Cardiac septum (tissue), 1 donor: ENCODE results near the gene CACNA2D1. TPM values are rescaled to one million over a fixed set of nuclear protein-coding genes. Genes with fewer than 3 reads are reported as not detected.

Source experiments
- DNase-seq: peaks from one replicate; pipeline ENCODE4 v3.0.0-alpha.2; 2020; ENCODE audit warnings: low spot score
- intact Hi-C: fragments of 100-400 bp; cut with DNase I; formaldehyde crosslinking; loops from one replicate; pipeline ENCODE4 v1.14.0; 2022
- total RNA-seq: library from RNA; stranded (reverse); fragmentation: NEBNext Ultra II Directional; extraction: Animal tissue kit (Norgen Biotek cat#: 25700); gene quantifications from one replicate; pipeline ENCODE4 v1.2.1, GENCODE V29; 2021
- donor health status: DM: no; HTN: no; CAD: no.

The CACNA2D1 gene
- total RNA-seq, 1 donor from 2014 or later: 87.3 TPM

DNA sequence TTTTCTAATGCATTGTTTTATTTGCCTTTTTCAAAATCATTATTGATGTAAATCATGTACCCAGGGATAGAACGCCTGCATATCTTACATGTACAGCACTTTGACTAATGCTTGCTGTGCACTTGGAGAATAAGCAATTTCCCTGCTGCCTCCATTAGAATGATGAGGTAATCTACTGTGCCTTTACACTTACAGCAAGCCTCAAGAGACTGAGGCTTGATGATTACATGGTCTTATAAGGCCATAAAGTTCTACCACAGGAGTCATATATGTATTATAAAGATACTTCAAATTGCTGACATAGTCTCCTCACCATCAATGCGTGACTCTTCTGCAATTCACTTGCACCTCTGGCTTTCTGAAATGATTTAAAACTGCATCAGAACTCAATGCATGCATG is 345.2 kb downstream of the CACNA2D1 start:
- DNase-seq: no peak
- intact Hi-C loops: no loop called here

DNA sequence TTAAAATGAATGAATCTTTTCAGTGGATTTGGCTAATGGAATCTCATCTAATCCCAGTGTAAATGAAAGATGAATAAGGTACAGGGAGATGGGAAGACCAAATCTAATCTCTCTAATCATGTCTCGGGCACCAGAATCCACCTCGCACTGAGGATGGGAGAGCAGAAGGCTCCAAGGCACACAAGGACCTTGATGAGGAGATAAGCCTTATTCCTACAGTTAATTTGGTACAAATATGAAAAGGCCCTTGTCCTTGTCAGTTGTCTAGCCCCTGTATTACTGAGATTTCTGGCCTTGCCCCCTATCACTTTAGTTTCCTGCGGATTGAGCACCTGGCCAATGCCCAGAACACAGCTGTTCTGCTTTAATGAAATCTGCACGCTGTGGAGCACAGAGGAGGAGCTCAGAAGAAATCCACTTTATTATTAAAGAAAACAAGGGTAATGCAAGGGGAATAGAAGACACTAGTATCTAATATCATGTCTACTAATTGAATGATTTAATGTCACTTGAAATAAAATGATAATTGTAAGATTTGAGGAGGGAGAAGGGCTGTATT is 352.4 kb downstream of the CACNA2D1 start:
- intact Hi-C loops: no loop called here
- no peak for DNase-seq

GRCh38 chr7:82087099-82087498 is 356.5 kb downstream of the CACNA2D1 start:
- no peak for DNase-seq
- intact Hi-C loops: no loop called here

DNA sequence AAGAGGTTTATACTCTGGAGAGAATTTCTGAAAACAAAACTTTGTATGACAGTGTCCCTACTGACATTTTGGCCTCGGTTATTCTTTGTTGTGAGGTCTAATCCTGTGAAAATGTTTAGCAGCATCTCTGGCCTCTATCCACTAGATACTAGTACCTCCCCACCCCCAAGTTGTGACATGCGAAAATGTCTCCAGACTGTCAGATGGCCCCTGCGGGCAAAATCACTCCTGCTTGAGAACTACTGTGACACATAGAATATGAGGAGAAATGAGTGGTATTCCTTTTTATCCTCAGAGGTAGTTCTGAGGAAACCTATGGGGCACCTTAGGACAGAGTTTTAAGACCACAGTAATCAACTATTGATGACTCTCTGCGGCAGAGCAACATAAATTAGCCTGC is 358.5 kb downstream of the CACNA2D1 start:
- intact Hi-C loops: no loop called here

GRCh38 chr7:82081644-82082224 is 361.8 kb downstream of the CACNA2D1 start:
- intact Hi-C loops: no loop called here
- DNase-seq: no peak

More for the DNA sequence above, 358.5 kb downstream of the CACNA2D1 start:
- DNase-seq: no peak

GRCh38 chr7:82080254-82080927 is 363.2 kb downstream of the CACNA2D1 start:
- no peak for DNase-seq
- intact Hi-C loops: no loop called here

DNA sequence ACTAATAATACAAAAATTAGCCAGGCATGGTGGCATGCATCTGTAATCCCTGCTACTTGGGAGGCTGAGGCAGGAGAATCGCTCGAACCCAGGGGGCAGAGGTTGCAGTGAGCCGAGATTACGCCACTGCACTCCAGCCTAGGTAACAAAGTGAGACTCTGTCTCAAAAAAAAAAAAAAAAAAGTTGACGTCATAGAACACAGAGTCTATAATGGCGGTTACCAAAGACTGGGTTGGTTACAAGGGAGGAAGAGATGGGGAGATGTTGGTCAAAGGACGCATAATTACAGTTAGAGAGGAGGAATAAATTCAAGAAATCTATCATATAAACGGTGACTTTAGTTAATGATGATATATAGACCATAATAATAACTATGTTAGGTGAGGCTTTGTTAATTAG is 364.1 kb downstream of the CACNA2D1 start:
- intact Hi-C loops: no loop called here
- no peak for DNase-seq

- no peak for DNase-seq
- intact Hi-C loops: no loop called here
These were observed 364.8 kb downstream of the CACNA2D1 start for GRCh38 chr7:82078807-82079206.

GRCh38 chr7:82071468-82071867 is 372.1 kb downstream of the CACNA2D1 start:
- intact Hi-C loops: no loop called here
- DNase-seq: no peak

DNA sequence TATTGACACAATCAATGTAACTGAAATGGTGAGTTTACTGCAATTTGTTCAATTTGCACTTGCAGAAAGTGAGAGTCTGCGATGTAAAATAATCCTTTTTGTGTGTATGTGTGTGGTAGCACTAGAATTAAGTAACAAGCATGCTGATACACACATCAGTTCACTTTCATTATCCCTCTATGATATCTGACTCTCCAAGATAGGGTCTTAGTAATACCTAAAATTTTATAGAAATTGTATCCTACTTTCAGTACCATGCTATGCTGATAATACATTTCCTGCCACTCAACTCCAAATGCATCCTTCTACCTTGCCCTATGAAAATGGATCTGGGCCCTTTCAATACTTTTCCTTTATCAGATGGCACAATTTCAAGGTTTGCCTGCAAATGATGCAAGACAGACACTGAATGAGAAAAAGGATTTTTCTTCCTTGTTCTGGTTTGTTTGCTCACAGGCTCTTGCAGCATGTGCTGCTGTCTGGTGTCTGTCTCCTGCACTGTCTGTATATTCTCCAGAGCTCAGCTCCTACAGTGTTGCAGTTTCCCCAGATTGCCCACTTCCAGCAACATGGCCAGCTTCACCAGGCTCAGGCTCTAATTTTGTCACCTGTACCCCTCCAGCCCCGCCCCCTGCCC is 375.8 kb downstream of the CACNA2D1 start:
- intact Hi-C loops: no loop called here
- no peak for DNase-seq

DNA sequence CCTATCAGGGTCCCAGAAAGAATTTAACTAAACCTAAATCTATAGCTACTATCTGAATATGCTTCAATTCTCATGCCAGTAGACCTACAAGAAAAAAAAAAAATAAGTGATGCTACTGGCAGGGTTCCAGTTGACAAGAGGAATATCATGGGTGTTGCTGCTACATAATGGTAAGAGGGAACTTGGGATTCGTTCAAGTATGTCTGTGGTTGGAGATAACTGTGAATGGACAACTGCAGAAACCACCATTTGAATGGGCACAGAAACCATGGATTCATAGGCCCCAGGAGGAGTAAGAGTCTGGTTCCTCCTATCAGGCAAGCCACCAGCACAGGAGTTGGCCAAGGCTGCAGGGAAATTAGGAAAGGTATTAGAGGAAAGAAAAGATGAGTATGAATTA is 386.1 kb downstream of the CACNA2D1 start:
- no peak for DNase-seq
- intact Hi-C loops: no loop called here

- intact Hi-C loops: no loop called here
- DNase-seq: no peak
These were observed 387.3 kb downstream of the CACNA2D1 start for GRCh38 chr7:82056282-82056681.

DNA sequence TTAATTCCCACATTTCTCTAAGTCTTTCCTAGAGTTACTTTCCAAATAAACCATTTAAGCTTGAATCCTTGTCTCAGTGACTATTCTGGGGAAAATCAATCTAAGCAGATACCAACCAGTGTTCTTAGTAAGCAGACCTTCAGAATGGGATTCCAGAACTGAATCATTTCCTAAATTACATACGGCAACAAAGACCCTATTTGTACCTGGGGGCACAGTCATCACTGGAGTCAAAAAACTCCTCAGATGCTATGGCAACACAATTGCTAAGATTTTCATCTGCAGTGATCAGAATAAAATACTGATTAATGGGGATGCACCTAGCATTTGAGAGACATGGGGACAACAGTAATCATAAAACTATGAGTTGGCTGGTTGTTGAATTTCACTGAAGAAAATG is 389.0 kb downstream of the CACNA2D1 start:
- intact Hi-C loops: no loop called here
- DNase-seq: no peak

DNA sequence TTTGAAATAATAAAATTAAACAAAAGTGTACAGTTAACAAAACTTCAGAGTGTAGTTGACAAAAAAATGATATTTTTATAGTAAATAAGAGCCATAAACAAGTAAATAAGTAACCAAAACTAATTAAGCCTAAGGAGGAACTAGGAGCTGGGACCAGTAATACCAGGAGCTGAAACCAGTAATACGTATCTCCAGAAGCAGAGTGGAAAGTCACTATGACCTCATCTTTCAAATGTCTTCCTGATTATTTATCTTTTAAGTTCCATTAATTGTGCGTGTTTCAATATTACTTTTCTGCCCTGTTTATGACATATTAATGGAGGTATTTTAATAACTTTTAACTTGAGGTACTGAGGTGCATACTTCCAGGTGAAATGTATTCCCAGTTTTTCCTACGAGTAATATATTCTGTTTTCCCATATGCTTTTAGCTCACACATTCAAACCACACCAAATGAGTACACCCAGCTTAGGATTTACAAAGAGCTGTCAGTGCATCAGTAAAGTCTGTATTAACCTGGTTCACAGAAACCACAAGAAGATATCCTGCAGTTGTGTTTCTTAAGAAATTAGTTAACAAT is 390.0 kb downstream of the CACNA2D1 start:
- intact Hi-C loops: no loop called here
- DNase-seq: no peak

- no peak for DNase-seq
- intact Hi-C loops: no loop called here
These were observed 392.0 kb downstream of the CACNA2D1 start for GRCh38 chr7:82051601-82052000.

GRCh38 chr7:82050792-82051191 is 392.8 kb downstream of the CACNA2D1 start:
- intact Hi-C loops: no loop called here
- DNase-seq: no peak

- no peak for DNase-seq
These were observed 393.6 kb downstream of the CACNA2D1 start for GRCh38 chr7:82049891-82050533.

DNA sequence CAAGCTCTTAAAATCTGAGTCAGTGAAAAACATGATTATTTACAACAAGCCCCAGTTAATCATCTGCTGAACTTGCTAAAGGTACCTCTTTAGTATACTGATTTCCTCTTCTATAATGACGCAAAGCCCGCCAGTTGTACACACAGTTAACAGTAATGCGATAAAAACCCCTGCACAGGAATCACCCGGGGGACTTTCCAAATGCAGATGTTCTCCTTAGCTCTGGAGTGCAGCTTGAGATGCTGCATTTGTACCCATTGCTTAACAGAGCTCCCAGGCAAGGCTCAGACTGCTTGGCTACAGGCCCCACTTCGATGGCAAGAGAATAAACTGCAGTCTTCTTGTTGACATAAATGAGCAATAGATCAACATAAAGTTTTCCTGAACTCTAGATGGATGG is 394.1 kb downstream of the CACNA2D1 start:
- intact Hi-C loops: loop anchor here (10.0 kb wide), 3 partner anchors 435 to 675 kb away; no protein-coding TSS in a partner anchor
- no peak for DNase-seq

More at GRCh38 chr7:82049891-82050533, 393.6 kb downstream of the CACNA2D1 start:
- intact Hi-C loops: loop anchor here (10.0 kb wide), 3 partner anchors 435 to 675 kb away; no protein-coding TSS in a partner anchor

DNA sequence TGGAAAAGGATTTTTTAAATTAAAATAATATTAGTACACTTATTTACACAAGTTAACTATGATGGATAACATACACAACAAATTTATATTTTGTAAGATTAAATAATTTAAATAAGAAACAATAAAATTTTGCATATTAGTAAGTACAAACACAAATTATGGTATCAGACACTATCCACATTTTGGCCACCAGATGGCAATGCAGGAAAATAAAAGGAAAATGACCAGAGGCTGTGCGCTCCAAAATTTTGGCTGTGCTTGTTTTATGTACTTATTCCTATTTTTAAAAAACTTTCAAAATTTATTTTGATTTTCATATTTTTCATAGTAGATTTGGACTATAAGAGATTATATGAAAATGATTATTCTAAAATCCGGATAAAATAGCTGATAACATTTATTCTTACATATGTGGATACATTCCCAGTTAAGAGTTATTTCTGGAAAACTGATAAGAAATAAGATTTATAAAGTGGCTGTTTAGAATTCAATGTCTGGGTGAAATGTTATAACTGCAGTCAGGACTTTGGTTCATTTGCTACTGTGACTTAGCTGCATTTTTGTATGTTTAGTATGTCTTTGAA is 399.0 kb downstream of the CACNA2D1 start:
- DNase-seq: no peak
- intact Hi-C loops: loop anchor here (2.0 to 10.0 kb wide), 4 partner anchors 440 to 680 kb away; no protein-coding TSS in a partner anchor
